Glomerular endothelial cell (primary cell): ENCODE results near the gene GNA15. TPM values are rescaled to one million over a fixed set of nuclear protein-coding genes. Genes with fewer than 3 reads are reported as not detected.
A peak's percentile ranks its signal among the peaks of the same experiment; 100 is the strongest.
"Not testable (repeated sequence)": the region's sequence is repeated elsewhere in the genome, so short reads cannot be mapped to it uniquely, and the experiment has no call there.

Experiments
- DNase-seq: peaks from one replicate; pipeline ENCODE4 v3.0.0-alpha.2; 2011; ENCODE audit warnings: low read depth, low spot score; ENCODE audit errors: extremely low read depth
- total RNA-seq: library from RNA; depleted of rRNA; stranded (reverse); fragments of >200 nt; gene quantifications from 2 replicates; pipeline ENCODE4 v1.2.3, GENCODE V29; 2015

GNA15 gene
- total RNA-seq, 1 donor from 2014 or later, result 0.06 TPM

DNA sequence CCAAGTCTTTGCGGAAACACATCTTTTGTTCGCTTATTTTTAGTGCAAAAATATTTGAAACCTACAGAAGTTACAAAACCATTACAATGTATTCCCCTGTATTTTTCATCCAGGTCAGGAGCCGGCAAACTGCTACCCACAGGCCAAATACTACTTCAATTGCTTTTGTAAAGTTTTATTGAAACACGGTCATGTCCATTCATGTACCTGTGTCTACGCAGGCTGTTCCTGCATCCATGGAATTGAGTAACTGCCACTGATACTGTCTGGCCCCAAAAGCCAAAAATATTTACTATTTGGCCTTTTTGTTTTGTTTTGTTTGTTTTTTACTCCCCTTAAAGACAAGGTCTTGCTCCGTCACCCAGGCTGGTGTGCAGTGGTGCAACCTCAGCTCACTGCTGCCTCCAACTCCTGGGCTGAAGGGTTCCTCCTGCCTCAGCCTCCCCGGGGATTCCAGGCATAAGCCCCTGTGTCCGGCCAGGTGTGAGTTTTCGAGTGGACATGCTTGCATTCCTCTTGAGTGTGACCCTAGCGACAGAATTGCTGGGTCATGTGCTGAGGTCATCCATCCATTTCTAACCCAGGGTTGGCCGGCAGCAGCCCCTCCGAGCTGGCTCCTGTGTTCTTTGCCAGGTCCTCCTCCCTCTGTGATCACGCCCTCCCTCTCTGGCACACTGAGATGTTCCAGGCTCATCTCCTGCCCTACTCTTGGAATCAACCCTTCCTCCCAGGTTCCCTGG is 31.9 kb downstream of the GNA15 start:
- DNase-seq, result no peak

DNA sequence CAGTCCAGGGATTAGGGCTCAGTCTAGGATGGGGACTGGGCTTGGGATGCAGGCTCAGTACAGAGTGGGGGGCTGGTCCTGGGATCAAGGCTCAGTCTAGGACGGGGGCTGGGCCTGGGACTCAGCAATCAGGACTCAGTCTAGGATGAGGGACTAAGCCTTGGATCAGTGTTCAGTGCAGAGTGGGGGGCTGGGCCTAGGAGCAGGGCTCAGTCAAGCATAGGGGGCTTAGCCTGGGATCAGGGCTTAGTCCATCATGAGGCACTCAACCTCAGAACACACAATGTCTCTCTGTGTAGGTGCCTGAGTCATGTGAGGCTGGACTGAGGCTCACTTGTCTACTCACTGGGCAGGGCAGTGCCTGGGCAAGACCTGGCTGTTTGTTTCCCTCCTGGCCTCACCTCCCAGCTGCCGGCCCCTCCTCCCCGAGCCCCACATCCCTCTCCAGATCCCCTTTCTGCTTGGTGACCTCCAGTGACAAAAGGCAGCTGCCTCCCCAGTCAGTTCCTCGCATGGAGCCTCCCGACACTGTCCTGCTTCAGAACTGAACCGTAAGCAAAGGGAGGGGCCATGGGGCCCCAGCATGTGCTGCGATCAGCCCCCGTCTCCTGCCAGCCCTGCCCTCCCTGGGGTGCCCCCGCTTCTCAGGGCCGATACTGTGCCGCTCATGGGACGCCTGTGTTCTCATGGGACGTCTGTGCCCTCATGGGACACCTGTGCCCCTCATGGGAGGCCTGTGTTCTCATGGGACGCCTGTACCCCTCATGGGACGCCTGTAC is 36.2 kb downstream of the GNA15 start:
- DNase-seq, result no peak

GRCh38 chr19:3172673-3173000 is 36.8 kb downstream of the GNA15 start:
- not testable (repeated sequence) for DNase-seq

DNA sequence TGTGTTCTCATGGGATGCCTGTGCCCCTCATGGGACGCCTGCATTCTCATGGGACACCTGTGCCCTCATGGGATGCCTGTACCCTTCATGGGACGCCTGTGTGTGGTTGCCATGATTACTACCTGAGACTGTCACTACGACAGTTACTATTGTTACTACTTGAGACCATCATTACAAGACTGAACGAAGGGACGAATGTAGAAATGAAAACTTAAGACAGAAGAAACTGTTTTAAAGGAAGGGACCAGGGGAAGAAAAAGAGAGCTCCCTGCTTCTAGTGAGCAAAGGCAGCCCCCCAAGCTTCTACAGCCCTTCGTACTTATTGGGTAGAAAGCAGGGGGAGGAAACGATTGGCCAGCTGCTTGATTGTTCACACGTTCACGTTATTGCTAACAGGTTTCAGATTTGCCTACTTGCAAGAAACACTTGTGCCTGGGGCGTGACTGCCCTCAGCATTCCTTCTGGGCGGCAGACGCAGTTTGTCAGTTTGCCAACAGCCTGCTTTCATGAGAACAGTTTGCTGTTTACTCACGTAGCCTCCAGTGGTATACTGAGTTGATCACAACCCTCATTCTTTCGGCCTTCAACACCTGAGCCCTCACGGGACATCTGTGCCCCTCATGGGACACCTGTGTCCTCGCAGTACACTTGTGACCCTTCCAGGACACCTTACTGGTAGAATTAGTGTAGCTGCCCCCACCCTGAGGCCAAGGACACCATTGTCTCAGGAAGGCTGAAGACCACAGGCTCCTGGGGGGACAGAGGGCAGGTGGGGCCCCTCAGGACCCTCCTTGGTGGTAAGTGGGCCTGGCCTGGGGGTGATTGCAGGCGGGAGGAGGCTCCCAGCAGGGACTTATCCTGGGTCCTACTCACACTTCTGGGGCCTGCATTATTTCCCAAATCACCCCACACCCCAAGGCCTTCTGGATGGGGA is 40.2 kb downstream of the GNA15 start:
- DNase-seq, result no peak

GRCh38 chr19:3176715-3177501 is 41.1 kb downstream of the GNA15 start:
- no peak for DNase-seq

GRCh38 chr19:3178377-3178972 is 42.6 kb downstream of the GNA15 start, which contains the start of gene S1PR4:
TSS of gene S1PR4 (plus strand) at chr19:3178769. CDS start at chr19:3178793, 24 bp downstream.
- DNase-seq, result no peak

- no peak for DNase-seq
These were observed 43.3 kb downstream of the GNA15 start for GRCh38 chr19:3178973-3179738.

- no peak for DNase-seq
These were observed 44.0 kb downstream of the GNA15 start for GRCh38 chr19:3179739-3180293.

- DNase-seq, result no peak
These were observed 48.1 kb downstream of the GNA15 start for GRCh38 chr19:3183721-3184641.

GRCh38 chr19:3184847-3185460 is 49.1 kb downstream of the GNA15 start:
- no peak for DNase-seq

DNA sequence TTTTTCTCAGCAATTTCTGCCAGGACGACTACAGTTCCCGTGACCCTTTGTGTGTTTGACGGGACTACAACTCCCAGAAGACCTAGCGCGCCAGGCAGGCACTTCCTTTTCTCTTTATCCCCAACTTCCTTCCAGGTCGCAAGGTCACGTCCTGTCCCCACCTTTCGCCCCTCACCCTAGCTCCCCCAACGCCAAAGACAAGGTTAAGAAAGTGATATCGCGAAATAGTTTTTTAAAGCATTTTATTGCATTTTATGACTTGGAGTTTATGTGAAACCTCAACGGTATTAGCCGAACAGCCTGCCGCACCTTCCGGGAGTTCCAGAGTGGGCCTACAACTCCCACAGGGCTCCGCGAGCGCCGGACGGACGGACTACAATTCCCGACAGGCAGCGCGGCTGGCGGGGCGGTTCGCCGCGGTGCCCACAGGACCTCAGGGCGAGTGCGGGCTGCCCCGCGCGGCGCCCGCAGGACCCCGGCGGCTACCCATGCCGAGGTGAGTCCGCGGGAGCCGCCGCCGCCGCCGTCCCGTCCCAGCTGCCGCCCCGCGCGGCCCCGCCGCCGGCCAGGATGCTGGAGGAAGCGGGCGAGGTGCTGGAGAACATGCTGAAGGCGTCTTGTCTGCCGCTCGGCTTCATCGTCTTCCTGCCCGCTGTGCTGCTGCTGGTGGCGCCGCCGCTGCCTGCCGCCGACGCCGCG is 49.8 kb downstream of the GNA15 start, which contains the start of gene NCLN:
Gene NCLN, plus strand, starts transcription at position 470 of the 699 bp plus-strand sequence. Its CDS starts 101 bp downstream, at position 571.
- DNase-seq, result peak; percentile 93

GRCh38 chr19:3186160-3186688 is 50.4 kb downstream of the GNA15 start:
- no peak for DNase-seq

GRCh38 chr19:3186891-3187661 is 51.2 kb downstream of the GNA15 start:
- DNase-seq, result no peak

- DNase-seq, result no peak
These were observed 52.1 kb downstream of the GNA15 start for GRCh38 chr19:3187662-3188511.
